NT2/D1 (cell line): Measurements from ENCODE around the gene TECR.

Experiments
- DNase-seq: peaks from one replicate; pipeline ENCODE4 v3.0.0-alpha.2; 2011; ENCODE audit warnings: low read depth, low spot score
- H3K27me3 ChIP-seq: 2 replicates; pipeline ENCODE4 v1.6.0; 2011; ENCODE audit warnings: mild to moderate bottlenecking; ENCODE audit not compliant: insufficient read length, insufficient read depth
- H3K36me3 ChIP-seq: 2 replicates; pipeline ENCODE4 v1.6.1; 2011; ENCODE audit warnings: mild to moderate bottlenecking, low read length, mixed read lengths; ENCODE audit not compliant: insufficient read depth, insufficient read length
- H3K4me1 ChIP-seq: 2 replicates; pipeline ENCODE4 v1.5.1; 2011; ENCODE audit not compliant: insufficient read depth, insufficient read length
- H3K4me3 ChIP-seq: 2 replicates; pipeline ENCODE4 v1.5.1; 2011; ENCODE audit warnings: low read depth; ENCODE audit not compliant: insufficient read length
- H3K9ac ChIP-seq: 2 replicates; pipeline ENCODE4 v1.6.0; 2011; ENCODE audit warnings: low read depth; ENCODE audit not compliant: insufficient read length
- H3K9me3 ChIP-seq: 2 replicates; pipeline ENCODE4 v1.5.1; 2011; ENCODE audit warnings: mild to moderate bottlenecking, low read length; ENCODE audit not compliant: insufficient read depth
- SUZ12 ChIP-seq: IDR thresholded peaks from 2 replicates; pipeline ENCODE4 v1.6.1; 2011; ENCODE audit not compliant: insufficient read length, insufficient read depth; ENCODE audit errors: extremely low read depth
- YY1 ChIP-seq: IDR thresholded peaks from 2 replicates; pipeline ENCODE4 v1.6.1; 2011; ENCODE audit not compliant: insufficient read length, insufficient read depth
- ZNF274 ChIP-seq: IDR thresholded peaks from 2 replicates; pipeline ENCODE4 v1.6.1; 2011; ENCODE audit warnings: mild to moderate bottlenecking, low read depth, low read length

The TECR gene

GRCh38 chr19:14519860-14520407, 9.5 kb upstream of the TECR start:
- TF ChIP-seq SUZ12 = no peak
- H3K36me3 ChIP-seq = peaks cover 26% of the 10 kb centered on the region
- H3K4me3 ChIP-seq = no peak overlapping the region
- H3K27me3 ChIP-seq = no peaks in the 10 kb centered on the region
- no peaks in the 10 kb centered on the region for H3K9me3 ChIP-seq
- peak overlapping the region; percentile 69 for H3K9ac ChIP-seq
- DNase-seq = no peak
- peaks cover 9% of the 10 kb centered on the region for H3K4me1 ChIP-seq

DNA sequence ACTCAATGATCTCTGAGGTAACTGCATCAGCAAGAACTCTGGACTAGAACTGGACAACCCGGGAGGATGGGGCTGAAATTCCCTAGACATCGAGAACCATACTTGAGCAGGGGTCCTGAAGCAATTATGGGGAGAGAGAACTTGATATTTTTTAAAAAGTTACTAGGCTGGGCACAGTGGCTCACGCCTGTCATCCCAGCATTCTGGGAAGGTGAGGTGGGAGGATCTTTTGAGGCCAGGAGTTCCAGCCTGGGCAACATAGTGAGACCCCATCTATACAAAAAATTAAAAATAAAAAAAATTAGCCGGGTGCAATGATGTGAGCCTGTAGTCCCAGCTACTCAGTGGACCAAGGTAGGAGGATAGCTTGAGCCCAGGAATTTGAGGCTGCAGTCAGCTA, 8.9 kb upstream of the TECR start:
- no peak overlapping the region for H3K9ac ChIP-seq
- TF ChIP-seq SUZ12 = no peak
- TF ChIP-seq ZNF274 = no peak
- TF ChIP-seq YY1 = no peak
- DNase-seq = no peak
- no peaks in the 10 kb centered on the region for H3K9me3 ChIP-seq
- H3K27me3 ChIP-seq = no peaks in the 10 kb centered on the region
- peaks cover 9% of the 10 kb centered on the region for H3K4me1 ChIP-seq
- peaks cover 20% of the 10 kb centered on the region for H3K36me3 ChIP-seq
- no peak overlapping the region for H3K4me3 ChIP-seq

DNA sequence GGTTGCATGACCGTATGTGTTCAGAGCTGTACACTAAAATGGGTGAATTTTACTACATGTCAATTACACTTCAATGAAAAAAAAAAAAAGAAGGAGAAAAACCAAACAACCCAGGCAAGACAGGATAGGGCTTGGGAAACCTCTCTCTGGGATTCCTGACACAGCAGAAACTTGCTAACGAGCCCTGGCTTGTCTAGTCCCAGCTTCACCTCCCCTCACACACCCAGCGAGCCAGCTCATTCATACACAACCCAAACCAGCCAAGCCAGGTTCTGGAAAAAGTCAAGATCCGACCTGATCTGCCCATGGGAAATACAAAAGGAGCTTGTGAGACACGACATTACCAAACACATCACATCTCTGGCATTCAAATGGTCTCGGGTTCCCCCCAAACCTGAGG, 3.7 kb upstream of the TECR start:
- TF ChIP-seq ZNF274 (no peak), SUZ12 (no peak), YY1 (no peak)
- Histone ChIP-seq H3K4me3 (no peak overlapping the region), H3K9ac (no peak overlapping the region), H3K9me3 (no peaks in the 10 kb centered on the region), H3K36me3 (no peaks in the 10 kb centered on the region), H3K4me1 (peaks cover under 1% of the 10 kb centered on the region), H3K27me3 (no peaks in the 10 kb centered on the region)
- no peak for DNase-seq

- no peak overlapping the region for H3K4me3 ChIP-seq
- H3K36me3 ChIP-seq = no peaks in the 10 kb centered on the region
- DNase-seq = no peak
- peaks cover 3% of the 10 kb centered on the region for H3K4me1 ChIP-seq
- H3K9ac ChIP-seq = no peak overlapping the region
- no peaks in the 10 kb centered on the region for H3K27me3 ChIP-seq
- no peaks in the 10 kb centered on the region for H3K9me3 ChIP-seq
- TF ChIP-seq ZNF274 (no peak), SUZ12 (no peak)
Observed at GRCh38 chr19:14526423-14526822, 3.0 kb upstream of the TECR start.

DNA sequence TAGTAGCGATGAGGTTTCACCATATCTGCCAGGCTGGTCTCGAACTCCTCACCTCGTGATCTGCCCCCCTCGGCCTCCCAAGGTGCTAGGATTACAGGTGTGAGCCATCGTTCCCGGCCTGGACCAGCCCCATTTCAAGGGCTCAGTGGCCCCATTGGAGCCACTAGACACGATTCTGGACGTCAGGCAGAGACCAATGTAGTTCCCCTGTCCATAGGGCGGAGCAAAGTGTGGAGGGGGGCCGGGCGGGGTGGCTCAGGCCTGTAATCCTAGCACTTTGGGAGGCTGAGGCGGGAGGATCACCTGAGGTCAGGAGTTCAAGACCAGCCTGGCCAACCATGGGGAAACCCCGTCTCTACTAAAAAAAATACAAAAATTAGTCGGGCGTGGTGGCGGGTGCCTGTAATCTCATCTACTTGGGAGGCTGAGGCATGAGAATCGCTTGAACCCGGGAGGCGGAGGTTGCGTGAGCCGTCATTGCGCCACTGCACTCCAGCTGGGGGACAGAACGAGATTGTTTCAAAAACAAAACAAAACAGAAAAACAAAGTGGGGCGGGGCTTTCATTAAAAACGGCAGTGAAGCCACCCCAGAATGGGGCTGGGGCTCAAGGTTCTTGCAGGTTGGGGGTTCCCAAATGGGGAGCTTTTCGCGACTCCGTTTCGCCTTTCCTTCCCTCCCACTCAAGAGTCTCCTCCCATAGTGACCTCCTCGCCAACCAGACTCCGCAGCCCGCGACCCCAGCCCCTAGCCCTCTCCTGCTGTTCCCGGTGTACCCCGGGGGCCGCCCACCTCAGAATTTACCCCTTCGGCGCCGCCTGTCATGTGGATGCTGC, 758 bp upstream of the TECR start:
- Histone ChIP-seq H3K9ac (peak overlapping the region; percentile 62), H3K36me3 (no peaks in the 10 kb centered on the region), H3K27me3 (no peaks in the 10 kb centered on the region), H3K4me3 (peak overlapping the region; percentile 23), H3K4me1 (peaks cover 5% of the 10 kb centered on the region), H3K9me3 (no peaks in the 10 kb centered on the region)
- DNase-seq = no peak
- TF ChIP-seq ZNF274 (no peak), SUZ12 (no peak), YY1 (no peak)

- H3K4me1 ChIP-seq = peaks cover 8% of the 10 kb centered on the region
- DNase-seq = no peak
- peaks cover 6% of the 10 kb centered on the region for H3K36me3 ChIP-seq
- peak overlapping the region; percentile 96 for H3K9ac ChIP-seq
- H3K9me3 ChIP-seq = no peaks in the 10 kb centered on the region
- H3K4me3 ChIP-seq = peak overlapping the region; percentile 83
- no peaks in the 10 kb centered on the region for H3K27me3 ChIP-seq
- no peak for TF ChIP-seq SUZ12
- TF ChIP-seq YY1 = no peak
- TF ChIP-seq ZNF274 = no peak
Observed at GRCh38 chr19:14530005-14530348, 583 bp downstream of the TECR start.

DNA sequence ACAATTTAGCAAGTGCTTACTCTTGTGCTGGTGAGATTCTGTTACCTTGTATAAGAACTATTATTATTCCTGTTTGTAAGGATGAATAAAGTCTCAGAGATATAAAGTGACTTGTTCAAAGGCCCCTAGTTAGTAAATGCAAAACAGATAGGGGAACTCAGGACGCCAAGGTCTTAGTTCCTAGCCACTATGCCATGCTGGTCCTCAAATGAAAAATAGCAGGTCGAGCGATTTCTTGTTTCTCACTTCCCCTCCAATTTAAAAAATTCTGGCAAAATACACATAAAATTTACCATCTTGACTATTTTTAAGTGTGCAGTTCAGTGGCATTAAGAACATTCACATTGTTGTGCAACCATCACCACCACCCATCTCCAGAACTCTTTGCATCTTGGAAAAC, 1.1 kb downstream of the TECR start:
- Histone ChIP-seq H3K4me3 (peak overlapping the region; percentile 83), H3K9me3 (no peaks in the 10 kb centered on the region), H3K27me3 (no peaks in the 10 kb centered on the region), H3K9ac (peak overlapping the region; percentile 96), H3K4me1 (peaks cover 8% of the 10 kb centered on the region), H3K36me3 (peaks cover 6% of the 10 kb centered on the region)
- DNase-seq = no peak
- TF ChIP-seq SUZ12 (no peak), ZNF274 (no peak), YY1 (no peak)
